ENCODE measurements around the gene UPK2.
"Not testable (repeated sequence)": the region's sequence is repeated elsewhere in the genome, so short reads cannot be mapped to it uniquely, and the experiment has no call there.

UPK2 gene

GRCh38 chr11:118975771-118976709, 19.9 kb downstream of the UPK2 start:
- Mint-ChIP-seq H3K36me3 (no peaks in the 10 kb centered on the region), H3K9me3 (no peaks in the 10 kb centered on the region), H3K27ac (no peak overlapping the region), H3K4me3 (no peak overlapping the region), H3K27me3 (peaks cover 25% of the 10 kb centered on the region), H3K4me1 (no peaks in the 10 kb centered on the region)
- ATAC-seq (ENCODE audit: low read depth) (no peak), DNase-seq (ENCODE audit: low spot score in 2 of 2) (no peak)

GRCh38 chr11:118979434-118979833, 23.3 kb downstream of the UPK2 start:
- DNase-seq (ENCODE audit: low spot score in 2 of 2) (no peak), ATAC-seq (ENCODE audit: low read depth) (peak; percentile 41)
- H3K4me1 Mint-ChIP-seq, result no peaks in the 10 kb centered on the region
- no peaks in the 10 kb centered on the region for H3K9me3 Mint-ChIP-seq
- peaks cover 18% of the 10 kb centered on the region for H3K27me3 Mint-ChIP-seq
- no peak overlapping the region for H3K27ac Mint-ChIP-seq
- H3K4me3 Mint-ChIP-seq, result no peak overlapping the region
- no peaks in the 10 kb centered on the region for H3K36me3 Mint-ChIP-seq

GRCh38 chr11:118980191-118980881, 24.2 kb downstream of the UPK2 start:
- Mint-ChIP-seq H3K27me3 (peaks cover 12% of the 10 kb centered on the region), H3K36me3 (no peaks in the 10 kb centered on the region), H3K4me1 (no peaks in the 10 kb centered on the region), H3K27ac (no peak overlapping the region), H3K9me3 (no peaks in the 10 kb centered on the region), H3K4me3 (no peak overlapping the region)
- no peak for DNase-seq (ENCODE audit: low spot score in 2 of 2)
- no peak for ATAC-seq (ENCODE audit: low read depth)

- not testable (repeated sequence) for H3K27me3 Mint-ChIP-seq; H3K4me1 Mint-ChIP-seq; H3K36me3 Mint-ChIP-seq; H3K4me3 Mint-ChIP-seq; DNase-seq (ENCODE audit: low spot score in 2 of 2); ATAC-seq (ENCODE audit: low read depth); H3K9me3 Mint-ChIP-seq; H3K27ac Mint-ChIP-seq
Observed at GRCh38 chr11:118984337-118984736, 28.2 kb downstream of the UPK2 start.

- ATAC-seq (ENCODE audit: low read depth), result no peak
- Mint-ChIP-seq H3K27ac (no peak overlapping the region), H3K4me1 (no peaks in the 10 kb centered on the region), H3K36me3 (no peaks in the 10 kb centered on the region), H3K9me3 (no peaks in the 10 kb centered on the region), H3K4me3 (no peak overlapping the region), H3K27me3 (no peaks in the 10 kb centered on the region)
- DNase-seq (ENCODE audit: low spot score in 2 of 2), result no peak
Observed at GRCh38 chr11:118984825-118985224, 28.7 kb downstream of the UPK2 start.

GRCh38 chr11:118988280-118988679, 32.2 kb downstream of the UPK2 start:
- H3K27me3 Mint-ChIP-seq, result no peaks in the 10 kb centered on the region
- no peaks in the 10 kb centered on the region for H3K9me3 Mint-ChIP-seq
- DNase-seq (ENCODE audit: low spot score in 2 of 2) (no peak), ATAC-seq (ENCODE audit: low read depth) (no peak)
- no peak overlapping the region for H3K27ac Mint-ChIP-seq
- peaks cover 2% of the 10 kb centered on the region for H3K36me3 Mint-ChIP-seq
- H3K4me1 Mint-ChIP-seq, result no peaks in the 10 kb centered on the region
- H3K4me3 Mint-ChIP-seq, result no peak overlapping the region

GRCh38 chr11:118991486-118992038, 35.5 kb downstream of the UPK2 start:
- not testable (repeated sequence) for DNase-seq (ENCODE audit: low spot score in 2 of 2); ATAC-seq (ENCODE audit: low read depth); H3K27me3 Mint-ChIP-seq; H3K4me1 Mint-ChIP-seq; H3K9me3 Mint-ChIP-seq; H3K36me3 Mint-ChIP-seq; H3K4me3 Mint-ChIP-seq; H3K27ac Mint-ChIP-seq

- H3K4me1 Mint-ChIP-seq, result peaks cover 17% of the 10 kb centered on the region
- ATAC-seq (ENCODE audit: low read depth) (peak; percentile 39), DNase-seq (ENCODE audit: low spot score in 2 of 2) (peak in 1 of 2 donors; percentile 25)
- peak overlapping the region; percentile 90 for H3K4me3 Mint-ChIP-seq
- H3K27me3 Mint-ChIP-seq, result no peaks in the 10 kb centered on the region
- peaks cover 2% of the 10 kb centered on the region for H3K36me3 Mint-ChIP-seq
- no peaks in the 10 kb centered on the region for H3K9me3 Mint-ChIP-seq
- H3K27ac Mint-ChIP-seq, result peak overlapping the region; percentile 96
Observed at GRCh38 chr11:118996926-118997626, 41.0 kb downstream of the UPK2 start.

GRCh38 chr11:118997627-118998387, 41.7 kb downstream of the UPK2 start, which contains the start of gene CENATAC:
Gene CENATAC, plus strand, starts transcription at chr11:118998138. Its CDS starts 60 bp downstream, at chr11:118998198.
- H3K36me3 Mint-ChIP-seq, result peaks cover 2% of the 10 kb centered on the region
- peak within 1 kb of the TSS; percentile 96 for H3K27ac Mint-ChIP-seq
- H3K27me3 Mint-ChIP-seq, result no peaks in the 10 kb centered on the region
- H3K4me1 Mint-ChIP-seq, result peaks cover 17% of the 10 kb centered on the region
- ATAC-seq (ENCODE audit: low read depth) (peak; percentile 93), DNase-seq (ENCODE audit: low spot score in 2 of 2) (peak; percentile 86 to 88)
- H3K4me3 Mint-ChIP-seq, result peak within 1 kb of the TSS; percentile 90
- H3K9me3 Mint-ChIP-seq, result no peaks in the 10 kb centered on the region

GRCh38 chr11:118998388-118998717, 42.3 kb downstream of the UPK2 start:
- Mint-ChIP-seq H3K9me3 (no peaks in the 10 kb centered on the region), H3K4me1 (peaks cover 17% of the 10 kb centered on the region)
- peak; percentile 16 for ATAC-seq (ENCODE audit: low read depth)

GRCh38 chr11:118998822-118999221, 42.7 kb downstream of the UPK2 start:
- ATAC-seq (ENCODE audit: low read depth) (no peak), DNase-seq (ENCODE audit: low spot score in 2 of 2) (no peak)
- H3K4me1 Mint-ChIP-seq, result peaks cover 17% of the 10 kb centered on the region
- peak overlapping the region; percentile 96 for H3K27ac Mint-ChIP-seq
- H3K36me3 Mint-ChIP-seq, result peaks cover 8% of the 10 kb centered on the region
- no peaks in the 10 kb centered on the region for H3K27me3 Mint-ChIP-seq
- H3K9me3 Mint-ChIP-seq, result no peaks in the 10 kb centered on the region
- peak overlapping the region; percentile 90 for H3K4me3 Mint-ChIP-seq

More at GRCh38 chr11:118998388-118998717, 42.3 kb downstream of the UPK2 start:
- no peak for DNase-seq (ENCODE audit: low spot score in 2 of 2)
- Mint-ChIP-seq H3K4me3 (peak overlapping the region; percentile 90), H3K27ac (peak overlapping the region; percentile 96), H3K27me3 (no peaks in the 10 kb centered on the region), H3K36me3 (peaks cover 5% of the 10 kb centered on the region)

- H3K36me3 Mint-ChIP-seq, result peaks cover 12% of the 10 kb centered on the region
- ATAC-seq (ENCODE audit: low read depth) (no peak), DNase-seq (ENCODE audit: low spot score in 2 of 2) (no peak)
- no peak overlapping the region for H3K4me3 Mint-ChIP-seq
- H3K4me1 Mint-ChIP-seq, result peaks cover 17% of the 10 kb centered on the region
- no peaks in the 10 kb centered on the region for H3K27me3 Mint-ChIP-seq
- no peaks in the 10 kb centered on the region for H3K9me3 Mint-ChIP-seq
- no peak overlapping the region for H3K27ac Mint-ChIP-seq
Observed at GRCh38 chr11:119000906-119001305, 44.8 kb downstream of the UPK2 start.

GRCh38 chr11:119006656-119007055, 50.6 kb downstream of the UPK2 start:
- no peak for ATAC-seq (ENCODE audit: low read depth)
- H3K4me1 Mint-ChIP-seq, result peaks cover 2% of the 10 kb centered on the region
- DNase-seq (ENCODE audit: low spot score in 2 of 2), result no peak
- H3K27me3 Mint-ChIP-seq, result no peaks in the 10 kb centered on the region
- H3K27ac Mint-ChIP-seq, result no peak overlapping the region
- peaks cover 20% of the 10 kb centered on the region for H3K36me3 Mint-ChIP-seq
- H3K9me3 Mint-ChIP-seq, result no peaks in the 10 kb centered on the region
- H3K4me3 Mint-ChIP-seq, result no peak overlapping the region

Data from memory B cell (primary cell).